K562 (cell line): ENCODE data around the gene SHB. TPM values are rescaled to one million over a fixed set of nuclear protein-coding genes. Genes with fewer than 3 reads are reported as not detected.

Experiments used
- ATF3 ChIP-seq, 2 experiments: fragments of 450-650 bp in 1 of 2; sonication (generic) in 1 of 2; formaldehyde crosslinking in 1 of 2; IDR thresholded peaks in 1 of 2; conservative IDR thresholded peaks in 1 of 2; 2 replicates each; pipeline versions ENCODE4 v1.6.1 to v1.8.1; 2016 to 2023; ENCODE audit warnings: mild to moderate bottlenecking in 2 of 2, moderate library complexity in 2 of 2, inconsistent platforms in 1 of 2, missing genetic modification reagents in 1 of 2
- CBFA2T3 ChIP-seq: fragments of 450-650 bp; IDR thresholded peaks from 2 replicates; pipeline ENCODE4 v1.6.1; 2017
- CTBP1 ChIP-seq: fragments of 450-650 bp; IDR thresholded peaks from 2 replicates; pipeline ENCODE4 v1.6.1; 2016; ENCODE audit warnings: borderline replicate concordance
- GMEB1 ChIP-seq: fragments of 250-450 bp; sonication (Bioruptor Pico); IDR thresholded peaks from 2 replicates; pipeline ENCODE4 v1.4.0; 2020; ENCODE audit warnings: mild to moderate bottlenecking
- HDAC1 ChIP-seq, 2 experiments: fragments of 450-650 bp; IDR thresholded peaks; 2 replicates each; pipeline ENCODE4 v1.6.1; 2016 to 2017; ENCODE audit warnings: inconsistent platforms in 1 of 2, mild to moderate bottlenecking in 1 of 2, moderate library complexity in 1 of 2
- JUN ChIP-seq, 2 experiments: sonication (generic) in 1 of 2; formaldehyde crosslinking in 1 of 2; IDR thresholded peaks; 2 replicates each; pipeline versions ENCODE4 v1.6.1 to v1.8.0; 2012 to 2022; ENCODE audit warnings: borderline replicate concordance in 2 of 2, mild to moderate bottlenecking in 2 of 2, improper control_type of control experiment in 1 of 2, low read depth in 1 of 2, low read length in 1 of 2, missing genetic modification reagents in 1 of 2
- PBX2 ChIP-seq, 2 experiments: IDR thresholded peaks in 1 of 2; conservative IDR thresholded peaks in 1 of 2; 2 replicates each; pipeline ENCODE4 v1.6.1; 2016; ENCODE audit warnings: low read depth in 2 of 2, mild to moderate bottlenecking in 1 of 2, missing compliant biosample characterization in 1 of 2, missing genetic modification characterization in 1 of 2, moderate library complexity in 1 of 2
- RCOR1 ChIP-seq, 2 experiments: IDR thresholded peaks; 2 replicates each; pipeline ENCODE4 v1.6.1; 2012; ENCODE audit warnings: low read depth in 2 of 2, low read length in 2 of 2, borderline replicate concordance in 1 of 2, improper control_type of control experiment in 1 of 2
- REST ChIP-seq, 2 experiments: fragments of 450-650 bp; formaldehyde crosslinking in 1 of 2; IDR thresholded peaks; 2 replicates each; pipeline versions ENCODE4 v1.4.0 to v1.6.1; 2014 to 2020; ENCODE audit warnings: mild to moderate bottlenecking in 2 of 2, borderline replicate concordance in 1 of 2, low read depth in 1 of 2
- ZNF224 ChIP-seq: sonication (generic); formaldehyde crosslinking; IDR thresholded peaks from 2 replicates; pipeline ENCODE4 v1.8.0; 2022; ENCODE audit warnings: mild to moderate bottlenecking, missing genetic modification reagents
- polyA plus RNA-seq, 8 experiments: library from polyadenylated mRNA; depleted of rRNA in 4 of 8; stranded (reverse) in 5 of 8; unstranded in 3 of 8; fragments of >200 nt; fragmentation: Nextera tagmentation in 2 of 8; fragmentation: Illumina TruSeq in 1 of 8; extraction: Ambion mirVana in 2 of 8; extraction: Trizol in 1 of 8; gene quantifications; 2 replicates each; pipeline versions ENCODE4 v1.2.1 to v1.2.3, GENCODE V29; 2011 to 2014; ENCODE audit warnings: inconsistent platforms in 1 of 8, missing spikeins in 1 of 8
- total RNA-seq, 7 experiments: library from RNA; depleted of rRNA in 6 of 7; stranded (reverse); fragments of >200 nt in 6 of 7; fragmentation: Illumina TruSeq in 2 of 7; extraction: Trizol in 2 of 7; gene quantifications; 2 replicates each; pipeline versions ENCODE4 v1.2.1 to v1.2.3, GENCODE V29; 2011 to 2021; ENCODE audit warnings: low replicate concordance in 1 of 7

SHB gene
- total and polyA plus RNA-seq, 9 of the 15 experiments (the other 6 are each of a cell fraction or from before 2014, with no cell fraction given) = 0.78 to 16.0 (median 5.3) TPM

- TF ChIP-seq REST (IDR thresholded peaks at IDR 0.05; ENCODE audit: borderline replicate concordance) = 0 out of 2 replicates have a peak, but pooled peaks have one; percentile 5
- TF ChIP-seq REST (CRISPR knock-in tag; IDR thresholded peaks at IDR 0.05; ENCODE audit: low read depth) = no peak
- no peak for TF ChIP-seq ZNF224 (CRISPR knock-in tag)
- TF ChIP-seq GMEB1 (CRISPR knock-in tag) = no peak
- peak; percentile 64 for TF ChIP-seq CBFA2T3
- TF ChIP-seq PBX2 (CRISPR knock-in tag; IDR thresholded peaks at IDR 0.05; ENCODE audit: low read depth) = no peak
- 0 out of 2 replicates have a peak, but pooled peaks have one; percentile 30 for TF ChIP-seq PBX2 (tag; conservative IDR thresholded peaks at IDR 0.05; ENCODE audit: low read depth)
- peak; percentile 89 for TF ChIP-seq JUN (IDR thresholded peaks at IDR 0.05; ENCODE audit: borderline replicate concordance, low read depth, low read length)
- TF ChIP-seq JUN (CRISPR knock-in tag; IDR thresholded peaks at IDR 0.05; ENCODE audit: borderline replicate concordance) = no peak
- TF ChIP-seq RCOR1 (IDR thresholded peaks at IDR 0.05; ENCODE audit: borderline replicate concordance in 1 of 2, low read depth in 2 of 2, low read length in 2 of 2) = peak in 1 of 2 experiments; percentile 95; a peak in 2 of 4 replicates
- TF ChIP-seq CTBP1 = peak; percentile 68; the same call in 1 of the 2 replicates
- TF ChIP-seq ATF3 (IDR thresholded peaks at IDR 0.05) = peak; percentile 87
- peak; percentile 44; the same call in 1 of the 2 replicates for TF ChIP-seq ATF3 (CRISPR knock-in tag; conservative IDR thresholded peaks at IDR 0.05)
- 0 out of 4 replicates have a peak, but pooled peaks of 1 of the 2 experiments have one; percentile 51 for TF ChIP-seq HDAC1 (IDR thresholded peaks at IDR 0.05)
These were observed 92.1 kb downstream of the SHB start (continued) for GRCh38 chr9:37976714-37977477.
